DOHH2 (cell line): ENCODE results near the gene SLC6A6.

ENCODE experiments used
- EZH2phosphoT487 ChIP-seq: fragments of 200-600 bp; sonication (generic); IDR thresholded peaks from 2 replicates; pipeline ENCODE4 v1.6.1; 2017; ENCODE audit warnings: borderline replicate concordance, mild to moderate bottlenecking, antibody characterized with exemption, low read length, moderate library complexity, mixed read lengths
- TF ChIP-seq, protein P1 (sequence below): fragments of 200-600 bp; sonication (generic); IDR thresholded peaks from one replicate; pipeline ENCODE4 v1.5.1; 2014; ENCODE audit warnings: antibody characterized with exemption, mild to moderate bottlenecking, low read depth, low read length; ENCODE audit not compliant: poor library complexity, severe bottlenecking

GRCh38 chr3:14538451-14539088, 136.2 kb downstream of the SLC6A6 start:
- TF ChIP-seq, protein P1, sequence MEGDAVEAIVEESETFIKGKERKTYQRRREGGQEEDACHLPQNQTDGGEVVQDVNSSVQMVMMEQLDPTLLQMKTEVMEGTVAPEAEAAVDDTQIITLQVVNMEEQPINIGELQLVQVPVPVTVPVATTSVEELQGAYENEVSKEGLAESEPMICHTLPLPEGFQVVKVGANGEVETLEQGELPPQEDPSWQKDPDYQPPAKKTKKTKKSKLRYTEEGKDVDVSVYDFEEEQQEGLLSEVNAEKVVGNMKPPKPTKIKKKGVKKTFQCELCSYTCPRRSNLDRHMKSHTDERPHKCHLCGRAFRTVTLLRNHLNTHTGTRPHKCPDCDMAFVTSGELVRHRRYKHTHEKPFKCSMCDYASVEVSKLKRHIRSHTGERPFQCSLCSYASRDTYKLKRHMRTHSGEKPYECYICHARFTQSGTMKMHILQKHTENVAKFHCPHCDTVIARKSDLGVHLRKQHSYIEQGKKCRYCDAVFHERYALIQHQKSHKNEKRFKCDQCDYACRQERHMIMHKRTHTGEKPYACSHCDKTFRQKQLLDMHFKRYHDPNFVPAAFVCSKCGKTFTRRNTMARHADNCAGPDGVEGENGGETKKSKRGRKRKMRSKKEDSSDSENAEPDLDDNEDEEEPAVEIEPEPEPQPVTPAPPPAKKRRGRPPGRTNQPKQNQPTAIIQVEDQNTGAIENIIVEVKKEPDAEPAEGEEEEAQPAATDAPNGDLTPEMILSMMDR: no peak
- no peak for TF ChIP-seq EZH2phosphoT487
